ENCODE data around the gene GDPD3. TPM values are rescaled to one million over a fixed set of nuclear protein-coding genes. Genes with fewer than 3 reads are reported as not detected.

GDPD3 gene
- polyA plus RNA-seq, 3 donors, result 9.6 TPM; not detected in 2

DNA sequence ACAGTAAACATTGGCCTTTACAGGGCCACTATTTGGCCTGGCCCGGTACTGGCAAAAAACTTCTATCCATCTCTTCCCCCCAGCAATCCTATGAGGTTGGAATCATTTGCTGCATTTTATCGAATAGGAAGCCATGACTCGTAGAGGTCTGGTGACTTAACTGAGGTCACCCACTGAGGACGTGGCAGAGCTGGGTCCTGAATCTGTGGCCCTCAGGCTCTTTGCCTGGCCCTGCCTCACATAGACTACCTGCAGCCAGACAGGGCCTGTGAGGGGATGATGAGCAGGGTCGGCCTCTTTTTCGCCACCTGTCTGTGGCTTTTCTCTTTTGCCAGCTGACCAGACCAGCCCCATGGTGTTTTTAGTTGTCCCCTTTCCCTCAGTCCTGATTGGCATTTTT is 35.7 kb downstream of the GDPD3 start:
- no peak overlapping the region for H3K9ac ChIP-seq (ENCODE audit: insufficient read depth, low read length, poor library complexity, severe bottlenecking)
- H3K27ac ChIP-seq (ENCODE audit: low read depth in 1 of 2, low read length in 2 of 2), result peak overlapping the region in 1 of 2 donors; percentile 92
- peak overlapping the region; percentile 97 for H3K4me2 ChIP-seq (replicated peaks; ENCODE audit: extremely low read depth, low read length, poor library complexity, severe bottlenecking)
- intact Hi-C loops (cut with micrococcal nuclease), result loop anchor here in 1 of 2 donors (2.0 kb wide), 1 partner anchor 13 kb away; the partner anchor contains the start of gene TBX6
- H4K20me1 ChIP-seq (ENCODE audit: insufficient read depth, low read length), result peaks cover 59% of the 10 kb centered on the region
- H3K79me2 ChIP-seq (ENCODE audit: insufficient read depth, low read length), result peaks cover 53% of the 10 kb centered on the region
- H3K36me3 Mint-ChIP-seq, result peaks cover 50 to 64% of the 10 kb centered on the region in 2 donors
- peaks cover 42 to 60% of the 10 kb centered on the region in 2 donors for H3K36me3 ChIP-seq (replicated peaks in 1 of 2; ENCODE audit: control insufficient read depth in 1 of 2, insufficient read depth in 2 of 2, low read length in 2 of 2)
- peaks cover 31% of the 10 kb centered on the region for H3K4me1 Mint-ChIP-seq
- no peaks in the 10 kb centered on the region for H3K27me3 ChIP-seq (ENCODE audit: control insufficient read depth in 2 of 2, insufficient read depth in 2 of 2, low read length in 2 of 2)
- TF ChIP-seq, protein P1, sequence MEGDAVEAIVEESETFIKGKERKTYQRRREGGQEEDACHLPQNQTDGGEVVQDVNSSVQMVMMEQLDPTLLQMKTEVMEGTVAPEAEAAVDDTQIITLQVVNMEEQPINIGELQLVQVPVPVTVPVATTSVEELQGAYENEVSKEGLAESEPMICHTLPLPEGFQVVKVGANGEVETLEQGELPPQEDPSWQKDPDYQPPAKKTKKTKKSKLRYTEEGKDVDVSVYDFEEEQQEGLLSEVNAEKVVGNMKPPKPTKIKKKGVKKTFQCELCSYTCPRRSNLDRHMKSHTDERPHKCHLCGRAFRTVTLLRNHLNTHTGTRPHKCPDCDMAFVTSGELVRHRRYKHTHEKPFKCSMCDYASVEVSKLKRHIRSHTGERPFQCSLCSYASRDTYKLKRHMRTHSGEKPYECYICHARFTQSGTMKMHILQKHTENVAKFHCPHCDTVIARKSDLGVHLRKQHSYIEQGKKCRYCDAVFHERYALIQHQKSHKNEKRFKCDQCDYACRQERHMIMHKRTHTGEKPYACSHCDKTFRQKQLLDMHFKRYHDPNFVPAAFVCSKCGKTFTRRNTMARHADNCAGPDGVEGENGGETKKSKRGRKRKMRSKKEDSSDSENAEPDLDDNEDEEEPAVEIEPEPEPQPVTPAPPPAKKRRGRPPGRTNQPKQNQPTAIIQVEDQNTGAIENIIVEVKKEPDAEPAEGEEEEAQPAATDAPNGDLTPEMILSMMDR (IDR thresholded peaks at IDR 0.05), result no peak
- peaks cover 24 to 39% of the 10 kb centered on the region in 2 donors for H3K4me1 ChIP-seq (ENCODE audit: control insufficient read depth in 1 of 2, insufficient read depth in 2 of 2, low read length in 2 of 2)
- peak overlapping the region in 1 of 3 experiments; percentile 93 for H3K4me3 ChIP-seq (replicated peaks in 1 of 3; ENCODE audit: low read depth in 2 of 3, low read length in 3 of 3)
- H3K4me3 Mint-ChIP-seq, result peak overlapping the region in 1 of 2 donors; percentile 90
- 78% methylated on average over 6 of the region's 6 CpGs for WGBS (ENCODE audit: insufficient coverage)
- peak overlapping the region; percentile 62 to 96 (median 87) for H3K27ac Mint-ChIP-seq
- peaks cover 0 to 1% (median 0%) of the 10 kb centered on the region in 3 donors for H3K27me3 Mint-ChIP-seq (ENCODE audit: low read depth in 3 of 3)
- no peaks in the 10 kb centered on the region for H3K9me3 ChIP-seq (replicated peaks in 1 of 2; ENCODE audit: control insufficient read depth in 1 of 2, insufficient read depth in 1 of 2, low read length in 2 of 2)
- H2AFZ ChIP-seq (ENCODE audit: insufficient read depth, low read depth, low read length, poor library complexity, severe bottlenecking), result no peak overlapping the region
- DNase-seq, result peak in 2 of 3 donors; percentile 36 to 65
- peaks cover 0 to 2% (median 0%) of the 10 kb centered on the region in 7 donors for H3K9me3 Mint-ChIP-seq

DNA sequence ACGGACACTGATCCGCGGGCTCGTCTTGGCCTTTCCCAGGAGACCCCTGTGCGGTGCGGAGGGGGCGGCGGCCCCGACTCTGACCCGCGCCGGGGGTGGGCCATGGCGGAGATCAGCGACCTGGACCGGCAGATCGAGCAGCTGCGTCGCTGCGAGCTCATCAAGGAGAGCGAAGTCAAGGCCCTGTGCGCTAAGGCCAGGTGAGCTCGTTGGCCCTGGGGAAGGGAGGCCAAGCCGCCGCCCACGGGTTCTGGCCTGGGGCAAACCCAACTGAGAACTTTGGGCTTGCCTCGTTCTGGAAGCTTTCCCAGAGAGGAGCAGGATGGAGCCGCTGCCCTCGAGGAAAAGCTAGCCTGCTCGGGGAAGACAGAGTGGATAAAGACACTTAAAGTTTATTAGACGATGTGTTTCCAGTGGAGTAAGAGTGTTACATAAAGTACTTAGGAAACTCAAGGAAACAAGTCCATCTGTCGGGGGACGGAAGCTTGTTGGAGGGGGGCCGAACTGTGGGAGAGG is 37.0 kb downstream of the GDPD3 start:
- under 1% methylated on average over 30 of the region's 33 CpGs for WGBS (ENCODE audit: insufficient coverage)
- intact Hi-C loops (cut with micrococcal nuclease), result loop anchor here in 1 of 2 donors (2.0 kb wide), 1 partner anchor 14 kb away; the partner anchor contains the start of gene TBX6
- peaks cover 31% of the 10 kb centered on the region for H3K4me1 Mint-ChIP-seq
- peaks cover 44 to 61% of the 10 kb centered on the region in 2 donors for H3K36me3 ChIP-seq (replicated peaks in 1 of 2; ENCODE audit: control insufficient read depth in 1 of 2, insufficient read depth in 2 of 2, low read length in 2 of 2)
- H3K4me1 ChIP-seq (ENCODE audit: control insufficient read depth in 1 of 2, insufficient read depth in 2 of 2, low read length in 2 of 2), result peaks cover 24 to 39% of the 10 kb centered on the region in 2 donors
- H3K4me2 ChIP-seq (replicated peaks; ENCODE audit: extremely low read depth, low read length, poor library complexity, severe bottlenecking), result peak overlapping the region; percentile 97
- peaks cover 51 to 63% of the 10 kb centered on the region in 2 donors for H3K36me3 Mint-ChIP-seq
- no peak for DNase-seq
- peak overlapping the region; percentile 93 for H3K9ac ChIP-seq (ENCODE audit: insufficient read depth, low read length, poor library complexity, severe bottlenecking)
- H2AFZ ChIP-seq (ENCODE audit: insufficient read depth, low read depth, low read length, poor library complexity, severe bottlenecking), result peak overlapping the region; percentile 80
- peaks cover 59% of the 10 kb centered on the region for H4K20me1 ChIP-seq (ENCODE audit: insufficient read depth, low read length)
- H3K27me3 ChIP-seq (ENCODE audit: control insufficient read depth in 2 of 2, insufficient read depth in 2 of 2, low read length in 2 of 2), result no peaks in the 10 kb centered on the region
- peak overlapping the region; percentile 76 to 96 (median 95) for H3K27ac Mint-ChIP-seq
- peak overlapping the region; percentile 90 for H3K4me3 Mint-ChIP-seq
- peaks cover 61% of the 10 kb centered on the region for H3K79me2 ChIP-seq (ENCODE audit: insufficient read depth, low read length)
- TF ChIP-seq, protein P1 (IDR thresholded peaks at IDR 0.05), result no peak
- H3K9me3 ChIP-seq (replicated peaks in 1 of 2; ENCODE audit: control insufficient read depth in 1 of 2, insufficient read depth in 1 of 2, low read length in 2 of 2), result no peaks in the 10 kb centered on the region
- peaks cover 0 to 2% (median 0%) of the 10 kb centered on the region in 7 donors for H3K9me3 Mint-ChIP-seq
- H3K27ac ChIP-seq (ENCODE audit: low read depth in 1 of 2, low read length in 2 of 2), result peak overlapping the region; percentile 83 to 92
- H3K27me3 Mint-ChIP-seq (ENCODE audit: low read depth in 3 of 3), result no peaks in the 10 kb centered on the region
- H3K4me3 ChIP-seq (replicated peaks in 1 of 3; ENCODE audit: low read depth in 2 of 3, low read length in 3 of 3), result peak overlapping the region; percentile 69 to 93 (median 83)
